SW480 (cell line): ENCODE data around the gene TMX4.
A peak's percentile ranks its signal among the peaks of the same experiment; 100 is the strongest.
"Not testable (repeated sequence)": the region's sequence is repeated elsewhere in the genome, so short reads cannot be mapped to it uniquely, and the experiment has no call there.

Experiments used
- DNase-seq: peaks from one replicate; pipeline ENCODE4 v3.0.0-alpha.2; 2016; ENCODE audit warnings: low spot score

TMX4 gene

GRCh38 chr20:8019246-8019997, at the start of gene TMX4:
TSS of gene TMX4 (minus strand) at chr20:8019761. CDS start at chr20:8019613, 148 bp downstream.
- DNase-seq, result peak; percentile 98

- no peak for DNase-seq
These were observed 47.5 kb upstream of the TMX4 start for GRCh38 chr20:8067082-8067481.

- DNase-seq, result no peak
These were observed 47.1 kb upstream of the TMX4 start for GRCh38 chr20:8066662-8067061.

- no peak for DNase-seq
These were observed 46.1 kb upstream of the TMX4 start for GRCh38 chr20:8065691-8066090.

GRCh38 chr20:8062756-8063155, 43.2 kb upstream of the TMX4 start:
- no peak for DNase-seq

- no peak for DNase-seq
These were observed 42.4 kb upstream of the TMX4 start for GRCh38 chr20:8061861-8062518.

GRCh38 chr20:8060977-8061376, 41.4 kb upstream of the TMX4 start:
- DNase-seq, result no peak

GRCh38 chr20:8057871-8058270, 38.3 kb upstream of the TMX4 start:
- no peak for DNase-seq

- DNase-seq, result no peak
These were observed 35.5 kb upstream of the TMX4 start for GRCh38 chr20:8055096-8055495.

- no peak for DNase-seq
These were observed 30.7 kb upstream of the TMX4 start for GRCh38 chr20:8050157-8050837.

- no peak for DNase-seq
These were observed 29.7 kb upstream of the TMX4 start for GRCh38 chr20:8049310-8049709.

GRCh38 chr20:8045946-8046345, 26.4 kb upstream of the TMX4 start:
- no peak for DNase-seq

GRCh38 chr20:8043687-8044282, 24.2 kb upstream of the TMX4 start:
- peak; percentile 78 for DNase-seq

- DNase-seq, result no peak
These were observed 19.5 kb upstream of the TMX4 start for GRCh38 chr20:8039042-8039441.

- no peak for DNase-seq
These were observed 17.2 kb upstream of the TMX4 start for GRCh38 chr20:8036771-8037170.

- no peak for DNase-seq
These were observed 13.7 kb upstream of the TMX4 start for GRCh38 chr20:8033151-8033841.

- DNase-seq, result no peak
These were observed 12.9 kb upstream of the TMX4 start for GRCh38 chr20:8032499-8032898.

- not testable (repeated sequence) for DNase-seq
These were observed 12.0 kb upstream of the TMX4 start for GRCh38 chr20:8031539-8031938.

GRCh38 chr20:8021541-8022269, 2.1 kb upstream of the TMX4 start:
- DNase-seq, result peak; percentile 1

GRCh38 chr20:8020314-8021079, 936 bp upstream of the TMX4 start:
- peak; percentile 89 for DNase-seq

GRCh38 chr20:8019998-8020247, 362 bp upstream of the TMX4 start:
- no peak for DNase-seq
